Esophagus (tissue), 2 donors: Measurements from ENCODE around the gene RANBP17. TPM values are rescaled to one million over a fixed set of nuclear protein-coding genes. Genes with fewer than 3 reads are reported as not detected.

Experiments used
- H3K27ac ChIP-seq, 2 donors: one replicate each; pipeline ENCODE4 v1.5.1; 2013; ENCODE audit warnings: low read depth in 2 of 2, mild to moderate bottlenecking in 2 of 2, inconsistent platforms in 1 of 2, low read length in 1 of 2, moderate library complexity in 1 of 2
- H3K27me3 ChIP-seq, 2 donors: one replicate each; pipeline ENCODE4 v1.6.1; 2013; ENCODE audit warnings: low read length in 2 of 2, control low read depth in 1 of 2, mild to moderate bottlenecking in 1 of 2; ENCODE audit not compliant: insufficient read depth in 2 of 2, control insufficient read depth in 1 of 2
- H3K36me3 ChIP-seq, 2 donors: one replicate each; pipeline ENCODE4 v1.6.1; 2013; ENCODE audit warnings: low read length in 1 of 2; ENCODE audit not compliant: control insufficient read depth in 2 of 2, insufficient read depth in 2 of 2
- H3K4me1 ChIP-seq, 2 donors: one replicate each; pipeline ENCODE4 v1.6.1; 2013; ENCODE audit warnings: low read length in 1 of 2; ENCODE audit not compliant: control insufficient read depth in 2 of 2, insufficient read depth in 2 of 2
- H3K4me3 ChIP-seq, 2 donors: one replicate each; pipeline ENCODE4 v1.5.1; 2013; ENCODE audit warnings: low read length in 2 of 2, mild to moderate bottlenecking in 2 of 2, low read depth in 1 of 2, moderate library complexity in 1 of 2
- H3K9me3 ChIP-seq, 2 donors: one replicate each; pipeline ENCODE4 v1.6.1; 2013; ENCODE audit warnings: mild to moderate bottlenecking in 2 of 2, low read depth in 1 of 2, low read length in 1 of 2, moderate library complexity in 1 of 2; ENCODE audit not compliant: control insufficient read depth in 2 of 2, insufficient read depth in 1 of 2
- WGBS, 2 donors: extraction: QIAGEN DNeasy Blood & Tissue Kit; methylation state at CpG; one replicate each; pipeline ENCODE4 v1.1.7; 2013; 5-methylcytosine and 5-hydroxymethylcytosine counted together
- polyA plus RNA-seq, 2 donors: library from polyadenylated mRNA; stranded (reverse); fragments of 200-250 nt; gene quantifications; one replicate each; pipeline ENCODE4 v1.2.3, GENCODE V29; 2013
- donor health status: healthy with polysubstance abuse.
- donor health status: Bipolar disorder and iron deficiency.

The RANBP17 gene
- polyA plus RNA-seq, 2 donors: 0.26 to 0.32 TPM

DNA sequence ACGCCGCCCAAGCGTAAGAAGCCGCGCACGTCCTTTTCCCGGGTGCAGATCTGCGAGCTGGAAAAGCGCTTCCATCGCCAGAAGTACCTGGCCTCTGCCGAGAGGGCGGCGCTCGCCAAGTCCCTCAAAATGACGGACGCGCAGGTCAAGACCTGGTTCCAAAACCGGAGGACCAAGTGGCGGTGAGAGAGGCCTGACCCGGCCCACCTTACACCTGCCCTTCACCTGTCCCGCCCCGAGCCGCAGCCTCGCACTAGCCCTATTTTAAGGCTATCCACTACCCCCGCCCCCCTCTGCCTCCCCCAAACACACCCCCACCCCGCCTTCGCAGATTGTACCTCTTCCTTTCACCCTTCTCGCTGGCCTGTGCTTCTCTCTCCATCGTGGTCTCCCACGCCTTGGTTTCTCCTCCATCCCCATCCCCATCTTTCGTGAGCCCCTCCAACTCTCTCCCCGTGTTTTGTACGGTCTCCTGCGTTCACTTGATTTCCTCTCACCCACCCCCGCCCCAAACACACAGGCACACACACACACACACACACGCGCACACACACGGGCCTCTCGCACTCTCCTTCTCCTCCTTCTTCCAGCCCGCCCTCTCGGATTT, 448.5 kb downstream of the RANBP17 start:
- Histone ChIP-seq H3K36me3 (no peaks in the 10 kb centered on the region), H3K4me1 (peaks cover 20 to 25% of the 10 kb centered on the region in 2 donors), H3K9me3 (peaks cover 0 to 16% of the 10 kb centered on the region in 2 donors), H3K4me3 (peak overlapping the region in 1 of 2 donors; percentile 7), H3K27ac (no peak overlapping the region), H3K27me3 (peaks cover 0 to 75% of the 10 kb centered on the region in 2 donors)
- WGBS, 2 donors: 6 to 8% methylated on average over 40 to 41 of the region's 41 CpGs

DNA sequence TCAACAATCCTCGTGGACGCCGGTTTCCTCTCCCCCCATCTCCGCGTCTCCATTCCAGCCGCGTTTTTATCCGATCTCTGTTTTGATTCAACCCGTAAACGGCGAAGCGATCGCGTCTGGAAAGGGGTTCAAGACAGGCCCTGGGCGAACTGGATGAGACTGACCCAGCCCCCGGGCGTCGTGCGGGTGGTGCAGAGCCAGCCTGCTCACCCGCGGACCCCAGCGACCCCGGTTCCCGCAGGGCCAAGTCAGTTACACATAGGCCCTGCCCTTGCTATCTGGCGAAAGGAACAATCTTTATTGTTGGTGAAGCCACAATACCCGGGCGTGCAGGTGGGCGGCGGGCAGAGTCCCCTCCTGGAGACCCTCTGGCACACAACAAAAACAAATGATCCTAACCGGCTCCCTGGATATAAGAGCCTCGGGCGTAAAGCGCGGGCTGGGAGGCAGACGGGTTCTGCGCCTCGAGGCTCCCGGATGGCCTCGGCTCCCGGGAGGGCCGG, 449.1 kb downstream of the RANBP17 start:
- Histone ChIP-seq H3K36me3 (no peaks in the 10 kb centered on the region), H3K9me3 (peaks cover 0 to 16% of the 10 kb centered on the region in 2 donors), H3K4me1 (peaks cover 21 to 25% of the 10 kb centered on the region in 2 donors), H3K27ac (no peak overlapping the region), H3K4me3 (no peak overlapping the region), H3K27me3 (peaks cover 0 to 76% of the 10 kb centered on the region in 2 donors)
- WGBS, 2 donors: 2 to 7% methylated on average over 40 to 41 of the region's 41 CpGs

GRCh38 chr5:171311322-171312077, 449.7 kb downstream of the RANBP17 start:
- Histone ChIP-seq H3K4me3 (peak overlapping the region in 1 of 2 donors; percentile 1), H3K27ac (no peak overlapping the region), H3K4me1 (peaks cover 25 to 29% of the 10 kb centered on the region in 2 donors), H3K9me3 (peaks cover 0 to 16% of the 10 kb centered on the region in 2 donors), H3K27me3 (peaks cover 0 to 80% of the 10 kb centered on the region in 2 donors), H3K36me3 (no peaks in the 10 kb centered on the region)
- 3% methylated on average over 68 to 74 of the region's 74 CpGs for WGBS, 2 donors

GRCh38 chr5:171312129-171312974, 450.5 kb downstream of the RANBP17 start:
- Histone ChIP-seq H3K4me3 (peak overlapping the region in 1 of 2 donors; percentile 2), H3K27me3 (peaks cover 0 to 78% of the 10 kb centered on the region in 2 donors), H3K9me3 (peaks cover 0 to 16% of the 10 kb centered on the region in 2 donors), H3K4me1 (peaks cover 25 to 32% of the 10 kb centered on the region in 2 donors), H3K27ac (no peak overlapping the region), H3K36me3 (no peaks in the 10 kb centered on the region)
- 5 to 8% methylated on average over 68 to 74 of the region's 74 CpGs for WGBS, 2 donors

GRCh38 chr5:171313481-171314206, 451.8 kb downstream of the RANBP17 start:
- WGBS, 2 donors: 9 to 12% methylated on average over 37 of the region's 37 CpGs
- peaks cover 25 to 32% of the 10 kb centered on the region in 2 donors for H3K4me1 ChIP-seq

DNA sequence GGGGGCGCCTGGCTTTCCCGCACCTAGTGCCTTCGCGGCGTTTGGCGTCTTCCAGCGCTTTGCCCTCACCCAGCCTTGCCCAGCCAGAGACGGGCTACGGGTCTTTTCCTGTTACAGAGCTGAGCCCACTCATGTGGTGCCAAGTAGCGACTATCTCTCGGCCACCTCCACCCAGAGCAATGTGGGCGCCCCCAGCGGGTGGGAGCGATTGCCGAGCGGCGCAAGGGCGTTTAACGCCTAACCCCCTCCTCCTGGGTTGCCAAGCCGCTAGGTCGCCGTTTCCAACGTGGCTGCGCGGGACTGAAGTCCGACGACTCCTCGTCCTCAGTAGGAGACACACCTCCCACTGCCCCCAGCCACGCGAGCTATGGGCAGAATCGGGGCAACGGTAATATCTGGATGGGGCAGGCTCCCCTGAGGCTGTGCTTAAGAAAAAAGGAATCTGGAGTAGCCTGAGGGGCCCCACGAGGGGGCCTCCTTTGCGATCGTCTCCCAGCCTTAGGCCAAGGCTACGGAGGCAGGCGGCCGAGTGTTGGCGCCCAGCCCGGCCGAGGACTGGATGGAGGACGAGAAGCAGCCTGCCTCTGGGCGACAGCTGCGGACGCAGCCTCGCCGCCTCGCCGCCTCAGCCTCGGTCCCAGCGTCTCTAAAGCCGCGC, 453.0 kb downstream of the RANBP17 start:
- Histone ChIP-seq H3K4me1 (peaks cover 24% of the 10 kb centered on the region in 2 donors), H3K27me3 (peaks cover 5 to 60% of the 10 kb centered on the region in 2 donors), H3K9me3 (peaks cover 0 to 5% of the 10 kb centered on the region in 2 donors), H3K4me3 (no peak overlapping the region), H3K27ac (no peak overlapping the region), H3K36me3 (no peaks in the 10 kb centered on the region)
- WGBS, 2 donors: 3 to 5% methylated on average over 51 to 53 of the region's 53 CpGs

More at GRCh38 chr5:171313481-171314206, 451.8 kb downstream of the RANBP17 start:
- Histone ChIP-seq H3K4me3 (no peak overlapping the region), H3K36me3 (no peaks in the 10 kb centered on the region), H3K9me3 (peaks cover 0 to 10% of the 10 kb centered on the region in 2 donors), H3K27ac (no peak overlapping the region), H3K27me3 (peaks cover 2 to 70% of the 10 kb centered on the region in 2 donors)

DNA sequence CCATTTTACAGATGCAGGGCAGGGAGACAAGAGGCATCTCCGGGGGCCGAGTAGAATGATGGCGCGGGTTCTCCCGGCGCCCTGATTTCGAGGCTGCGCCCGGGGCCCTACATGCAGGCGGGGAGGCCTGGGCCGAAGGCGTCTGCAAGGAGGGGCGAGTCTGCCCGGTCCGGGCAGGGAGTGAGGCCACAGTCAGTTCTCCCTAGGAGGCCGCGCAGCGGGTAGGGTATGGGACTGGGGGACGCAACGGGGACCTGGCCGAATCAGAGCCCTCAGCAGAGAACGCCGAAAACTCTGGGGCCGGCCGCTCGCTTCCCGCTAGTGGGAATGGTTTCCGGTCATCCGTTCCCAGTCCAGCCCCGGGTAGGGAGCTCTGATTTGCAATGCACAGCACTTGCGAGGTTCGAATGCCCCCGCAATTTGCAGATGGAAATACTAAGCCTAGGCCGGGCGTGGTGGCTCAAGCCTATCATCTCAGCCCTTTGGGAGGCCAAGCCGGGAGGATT, 453.6 kb downstream of the RANBP17 start:
- Histone ChIP-seq H3K36me3 (no peaks in the 10 kb centered on the region), H3K9me3 (peaks cover 0 to 3% of the 10 kb centered on the region in 2 donors), H3K4me3 (no peak overlapping the region), H3K4me1 (peaks cover 21 to 23% of the 10 kb centered on the region in 2 donors), H3K27me3 (peaks cover 5 to 59% of the 10 kb centered on the region in 2 donors), H3K27ac (no peak overlapping the region)
- 8 to 10% methylated on average over 36 of the region's 36 CpGs for WGBS, 2 donors

- no peaks in the 10 kb centered on the region for H3K36me3 ChIP-seq
- H3K4me1 ChIP-seq: peaks cover 19 to 22% of the 10 kb centered on the region in 2 donors
- WGBS, 2 donors: 14 to 18% methylated on average over 20 of the region's 20 CpGs
- H3K4me3 ChIP-seq: no peak overlapping the region
- H3K27me3 ChIP-seq: peaks cover 5 to 54% of the 10 kb centered on the region in 2 donors
- H3K9me3 ChIP-seq: peaks cover 0 to 3% of the 10 kb centered on the region in 2 donors
- no peak overlapping the region for H3K27ac ChIP-seq
Observed at GRCh38 chr5:171315925-171316257, 454.1 kb downstream of the RANBP17 start.
